GM11168 (cell line): ENCODE results near the gene LHX4.

Experiments used
- in situ Hi-C: fragments of 300-500 bp; cut with MboI; formaldehyde crosslinking; loops from one replicate; pipeline ENCODE4 v1.12.0; 2022; ENCODE audit warnings: low sequenced_read_pairs; ENCODE audit not compliant: unreplicated experiment

LHX4 gene

DNA sequence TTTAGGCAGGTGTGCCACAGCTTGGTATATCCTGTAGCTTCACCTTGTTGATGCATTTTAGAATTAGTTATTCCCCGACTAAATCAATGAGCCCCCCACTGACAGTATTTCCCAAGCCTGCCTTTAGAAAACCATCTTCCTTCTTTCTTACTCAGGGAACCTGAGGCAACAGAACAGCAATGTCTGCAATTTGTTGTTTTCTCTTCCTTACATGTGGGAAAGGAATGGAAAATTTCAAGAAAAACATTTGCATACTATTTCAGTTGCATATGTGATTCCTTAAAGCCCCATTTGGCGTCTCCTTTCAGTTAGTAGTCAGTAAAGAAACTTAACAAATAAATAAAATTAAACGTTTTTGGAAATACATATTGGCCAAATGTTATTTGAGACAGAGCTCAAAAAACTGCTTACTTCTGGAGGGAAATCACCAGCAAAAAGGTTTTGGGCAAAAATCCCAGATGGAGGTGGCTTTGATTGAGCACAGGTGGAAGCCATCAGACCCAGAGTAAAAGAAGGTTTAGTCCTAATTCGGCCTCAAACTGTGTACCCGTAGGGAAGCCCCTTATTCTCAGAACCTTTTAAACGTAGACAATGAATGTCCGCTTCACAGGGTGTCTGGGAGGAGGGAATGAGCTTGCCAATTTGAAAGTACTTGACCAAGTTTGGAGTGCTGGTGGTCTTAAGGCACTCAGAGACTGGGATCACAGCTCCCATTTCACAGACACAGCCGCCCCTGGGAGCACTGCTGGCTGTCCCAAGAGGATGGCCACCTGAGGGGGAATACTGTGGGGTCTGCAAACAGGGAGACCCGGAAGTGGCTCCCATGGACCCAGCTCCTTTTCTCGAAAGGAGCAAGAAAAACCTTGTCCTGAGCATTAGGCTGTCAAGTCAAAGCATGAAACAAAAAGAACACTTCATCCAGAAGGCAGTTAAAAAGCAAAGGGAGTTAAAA, 9.4 kb downstream of the LHX4 start:
- in situ Hi-C loops: no loop called here

DNA sequence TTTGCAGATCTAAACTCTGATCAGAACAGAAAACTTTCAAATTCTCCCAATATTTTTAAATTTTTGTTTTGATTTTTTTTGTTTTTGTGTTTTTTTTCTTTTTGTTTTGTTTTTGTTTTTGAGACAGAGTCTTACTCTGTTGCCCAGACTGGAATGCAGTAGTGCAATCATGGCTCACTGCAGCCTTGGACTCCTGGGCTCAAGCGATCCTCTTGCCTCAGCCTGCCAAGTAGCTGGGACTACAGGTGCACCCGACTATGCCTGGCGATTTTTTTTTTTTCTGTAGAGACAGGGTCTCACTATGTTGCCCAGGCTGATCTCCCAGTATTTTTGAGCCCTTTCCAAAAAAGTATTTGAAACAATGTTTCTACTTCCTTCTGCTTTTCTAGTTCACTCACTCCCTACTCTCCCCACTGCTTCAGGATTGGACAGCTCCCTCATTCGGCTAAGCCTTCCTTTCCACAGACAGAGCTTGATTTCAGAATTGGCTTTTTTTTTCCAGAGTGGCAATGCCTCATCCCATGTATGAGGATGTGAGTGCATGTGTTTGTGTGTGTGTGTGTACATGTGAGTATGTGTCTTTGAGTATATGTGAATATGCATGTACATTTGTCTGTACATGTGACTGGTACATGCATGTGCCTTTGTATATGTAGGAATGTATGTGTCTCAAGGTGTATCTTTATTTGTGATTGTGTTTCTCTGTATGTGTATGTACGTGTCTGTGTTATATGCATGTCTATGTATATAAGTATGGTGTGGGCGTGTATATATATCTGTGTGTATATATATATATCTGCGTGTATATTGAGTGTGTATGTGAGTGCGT, 11.9 kb downstream of the LHX4 start:
- in situ Hi-C loops: no loop called here

DNA sequence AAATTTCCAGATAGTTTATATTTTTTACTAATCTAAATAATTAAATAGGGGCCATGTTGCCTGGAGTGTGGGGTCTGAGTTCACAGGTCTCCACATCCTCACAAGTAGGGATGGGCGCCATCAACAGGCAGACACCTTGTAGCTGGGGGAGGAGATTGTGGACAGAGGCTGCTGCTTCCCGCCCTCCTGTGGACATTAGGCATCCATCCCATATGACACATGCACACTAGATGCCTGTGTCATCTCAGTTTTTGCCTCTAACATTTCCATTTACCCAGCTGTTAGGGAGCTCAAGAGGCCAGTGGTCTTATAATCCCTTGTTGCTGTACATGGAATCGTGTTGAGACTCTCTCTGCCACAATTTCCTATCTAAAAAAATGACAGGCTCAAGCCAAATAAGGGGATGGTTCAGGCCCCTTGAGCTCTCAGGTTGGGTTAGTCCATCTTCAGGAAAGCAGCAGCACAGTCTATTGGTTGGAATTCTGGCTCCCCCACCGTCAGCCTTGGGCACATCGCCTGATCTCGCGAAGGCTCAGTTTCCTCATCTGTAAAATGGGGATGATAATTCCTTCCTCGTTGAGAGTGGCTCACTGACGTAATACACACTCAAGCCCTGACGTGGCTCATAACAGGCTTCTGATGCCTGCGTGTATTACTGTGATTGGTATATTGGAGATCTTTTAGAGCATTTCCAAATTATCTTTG, 13.6 kb downstream of the LHX4 start:
- in situ Hi-C loops: no loop called here

DNA sequence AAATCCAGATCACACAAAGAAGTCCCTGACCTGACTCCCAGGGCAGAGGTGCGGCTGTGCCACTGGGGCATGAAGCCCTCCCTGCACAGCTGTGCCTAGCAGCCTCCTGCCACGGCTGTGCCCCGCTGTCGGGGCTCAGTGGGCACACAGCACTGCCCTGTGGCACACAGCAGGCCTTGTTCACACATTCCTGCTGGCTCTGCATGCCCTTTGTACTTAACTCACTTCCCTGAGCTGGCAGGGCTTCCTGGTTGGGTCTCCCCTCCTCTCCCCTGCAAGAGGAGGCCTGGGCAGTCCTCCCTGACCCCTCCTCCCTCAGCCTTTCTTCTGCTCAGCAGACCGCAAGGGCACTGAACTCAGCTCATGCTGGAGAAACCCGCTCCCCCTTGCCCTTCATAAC, 14.8 kb downstream of the LHX4 start:
- in situ Hi-C loops: loop anchor here (5.0 kb wide), 1 partner anchor 237 kb away; no protein-coding TSS in a partner anchor

DNA sequence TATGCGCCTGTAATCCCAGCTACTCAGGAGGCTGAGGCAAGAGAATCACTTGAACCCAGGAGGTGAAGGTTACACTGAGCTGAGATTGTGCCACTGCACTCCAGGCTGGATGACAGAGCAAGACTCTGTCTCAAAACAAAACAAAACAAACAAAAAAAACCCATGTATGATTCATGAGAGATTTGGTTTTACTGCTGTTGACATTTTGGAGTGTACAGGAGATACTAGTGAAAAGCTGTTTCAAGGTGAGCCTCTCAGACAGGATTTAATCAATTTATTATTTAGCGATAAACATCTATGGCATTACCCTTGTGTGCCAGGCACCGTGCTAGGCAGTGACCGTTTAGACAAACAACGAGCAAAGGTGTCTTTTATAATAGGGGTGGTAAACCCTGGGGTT, 16.5 kb downstream of the LHX4 start:
- in situ Hi-C loops: loop anchor here (5.0 kb wide), 1 partner anchor 236 kb away; no protein-coding TSS in a partner anchor

GRCh38 chr1:180247061-180247460, 17.0 kb downstream of the LHX4 start:
- in situ Hi-C loops: loop anchor here (5.0 kb wide), 1 partner anchor 235 kb away; no protein-coding TSS in a partner anchor

DNA sequence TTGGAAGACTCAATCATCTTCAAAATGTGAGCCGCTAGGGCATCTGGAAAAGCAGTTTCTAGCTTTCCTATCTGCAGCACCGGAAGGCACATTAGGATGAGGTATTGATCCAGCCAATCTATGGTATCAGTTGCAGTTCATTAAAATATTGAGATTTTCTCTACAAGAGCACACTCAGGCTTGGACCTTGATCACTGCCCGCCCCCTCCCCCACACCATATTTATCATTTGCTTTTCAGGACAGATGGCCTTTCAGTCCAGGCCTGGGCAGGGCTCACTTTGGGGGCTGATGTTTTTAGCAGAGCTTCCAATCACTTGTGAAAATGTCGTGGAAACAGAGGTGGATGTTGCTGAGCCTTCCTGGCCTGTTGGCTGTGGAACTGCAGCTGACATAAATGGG, 17.5 kb downstream of the LHX4 start:
- in situ Hi-C loops: loop anchor here (5.0 kb wide), 1 partner anchor 235 kb away; no protein-coding TSS in a partner anchor

GRCh38 chr1:180248176-180248575, 18.1 kb downstream of the LHX4 start:
- in situ Hi-C loops: loop anchor here (5.0 kb wide), 1 partner anchor 234 kb away; no protein-coding TSS in a partner anchor

- in situ Hi-C loops: loop anchor here (5.0 kb wide), 1 partner anchor 233 kb away; no protein-coding TSS in a partner anchor
Measured at GRCh38 chr1:180248731-180249681, 18.9 kb downstream of the LHX4 start.

DNA sequence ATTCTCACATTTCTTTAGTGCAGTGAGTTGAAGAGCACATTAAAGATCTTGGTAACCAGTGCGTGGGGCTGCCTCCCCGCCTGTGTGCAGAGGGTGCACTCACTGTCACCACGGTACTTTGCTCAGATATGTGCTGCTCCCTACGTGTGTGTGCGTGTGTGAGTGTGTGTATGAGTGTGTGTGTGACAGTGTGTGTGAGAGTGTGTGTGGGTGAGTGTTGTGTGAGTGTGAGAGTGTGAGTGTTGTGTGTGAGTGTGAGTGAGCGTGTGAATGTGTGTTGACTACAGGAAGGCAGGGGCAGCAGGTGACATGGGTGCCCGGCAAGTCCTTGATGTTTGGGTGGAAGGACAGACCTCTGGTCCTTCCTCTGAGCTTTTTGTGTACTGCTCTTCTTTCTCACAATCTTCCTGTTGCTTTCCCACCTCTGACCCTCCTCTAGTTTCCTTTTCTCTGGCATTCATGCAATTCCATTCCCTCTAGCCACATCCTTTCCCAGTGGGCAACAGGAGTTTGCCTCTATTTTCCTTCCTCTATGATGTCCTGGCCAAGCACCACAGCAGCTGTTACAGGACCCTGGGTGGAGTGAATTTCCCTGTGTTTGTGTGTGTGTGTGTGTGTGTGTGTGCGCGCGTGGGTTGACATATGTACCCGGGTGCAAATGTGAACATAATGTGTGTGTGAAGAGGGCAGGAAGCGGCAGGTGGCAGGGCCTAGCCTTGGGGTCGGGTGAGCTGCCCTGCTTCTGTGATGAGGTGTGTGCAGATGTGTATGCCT, 19.8 kb downstream of the LHX4 start:
- in situ Hi-C loops: loop anchor here (5.0 kb wide), 1 partner anchor 232 kb away; no protein-coding TSS in a partner anchor

- in situ Hi-C loops: no loop called here
Measured at GRCh38 chr1:180250499-180250770, 20.4 kb downstream of the LHX4 start.

- in situ Hi-C loops: no loop called here
Measured at GRCh38 chr1:180250883-180251509, 20.9 kb downstream of the LHX4 start.

GRCh38 chr1:180251526-180252305, 21.7 kb downstream of the LHX4 start:
- in situ Hi-C loops: no loop called here

- in situ Hi-C loops: no loop called here
Measured at GRCh38 chr1:180252638-180253536, 22.8 kb downstream of the LHX4 start.

DNA sequence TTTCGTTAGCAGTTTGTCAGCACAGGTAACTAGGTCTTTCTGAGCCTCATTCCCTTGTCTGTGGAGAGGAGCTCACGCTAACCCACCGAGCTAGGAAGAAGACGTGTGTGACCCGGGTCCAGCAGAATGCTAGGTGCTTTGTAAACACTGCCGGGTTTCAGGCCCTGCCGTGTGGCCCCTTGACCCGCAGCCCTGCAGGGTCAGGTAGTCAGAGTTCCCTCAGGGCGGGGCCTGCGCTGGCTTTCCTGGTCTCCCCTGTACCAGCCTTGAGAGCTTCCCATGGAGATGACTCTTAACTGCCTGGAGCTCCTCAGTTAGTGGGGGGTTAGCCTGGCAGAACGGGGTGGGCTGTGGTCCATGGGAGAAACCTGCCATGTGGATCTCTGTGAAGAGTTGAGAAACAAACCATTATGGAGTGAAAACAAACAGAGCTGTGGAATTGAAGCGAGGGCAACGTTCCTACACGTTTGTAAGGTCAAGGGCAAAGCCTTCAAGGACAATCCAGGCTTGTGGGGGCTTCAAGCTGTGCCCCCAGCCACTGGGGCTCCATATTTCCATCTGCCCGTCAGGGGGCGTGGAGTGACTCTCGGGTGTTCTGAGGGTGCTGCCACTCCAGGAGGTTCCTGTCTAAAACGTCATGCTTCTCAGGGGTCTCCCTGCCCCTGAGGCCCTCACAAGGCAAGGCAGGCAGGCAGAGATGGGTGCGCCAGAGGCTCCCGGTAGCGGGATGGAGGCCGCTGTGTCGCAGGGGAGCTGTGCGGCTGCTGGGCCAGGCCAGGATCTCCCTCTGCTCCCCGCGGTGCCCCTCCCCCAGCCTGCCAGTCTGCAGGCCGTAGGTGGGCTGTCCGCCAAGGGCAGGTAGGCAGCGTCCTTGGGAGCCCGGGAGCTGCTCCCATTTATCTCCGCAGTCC, 23.8 kb downstream of the LHX4 start:
- in situ Hi-C loops: no loop called here
